Breast epithelium (tissue), 4 donors: ENCODE measurements around the gene PTTG1IP. TPM values are rescaled to one million over a fixed set of nuclear protein-coding genes. Genes with fewer than 3 reads are reported as not detected.

Experiments
- DNase-seq, 2 donors: peaks; one replicate each; pipeline ENCODE4 v3.0.0-alpha.2; 2019; ENCODE audit warnings: low spot score in 2 of 2
- H3K27ac ChIP-seq, 2 donors: fragments of 200-600 bp; sonication (generic) in 1 of 2; one replicate each; pipeline ENCODE4 v1.5.1; 2016 to 2019; ENCODE audit warnings: mild to moderate bottlenecking in 1 of 2
- H3K27me3 ChIP-seq, 2 donors: fragments of 200-600 bp; sonication (generic) in 1 of 2; one replicate each; pipeline versions ENCODE4 v1.5.1 to v1.6.0; 2017 to 2019; ENCODE audit warnings: control low read depth in 1 of 2, mild to moderate bottlenecking in 1 of 2
- H3K36me3 ChIP-seq: fragments of 200-600 bp; one replicate; pipeline ENCODE4 v1.5.1; 2019
- H3K4me1 ChIP-seq, 2 donors: fragments of 200-600 bp; sonication (generic); one replicate each; pipeline ENCODE4 v1.5.1; 2016 to 2019; ENCODE audit warnings: control low read depth in 1 of 2
- H3K4me3 ChIP-seq, 3 donors: fragments of 200-600 bp; sonication (generic); 1 replicate in 2 of 3; 2 replicates in 1 of 3; pipeline ENCODE4 v1.5.1; 2016 to 2019; ENCODE audit warnings: mild to moderate bottlenecking in 3 of 3, moderate library complexity in 2 of 3
- H3K9me3 ChIP-seq, 2 donors: fragments of 200-600 bp; sonication (generic) in 1 of 2; one replicate each; pipeline ENCODE4 v1.5.1; 2016 to 2019; ENCODE audit warnings: control low read depth in 1 of 2
- CTCF ChIP-seq, 3 donors: fragments of 450-650 bp; IDR thresholded peaks; one replicate each; pipeline ENCODE4 v1.5.1; 2016 to 2017; ENCODE audit warnings: antibody characterized with exemption in 3 of 3, mild to moderate bottlenecking in 3 of 3, moderate library complexity in 3 of 3
- POLR2A ChIP-seq: fragments of 450-650 bp; IDR thresholded peaks from one replicate; pipeline ENCODE4 v1.6.1; 2016; ENCODE audit warnings: antibody characterized with exemption, mild to moderate bottlenecking, moderate library complexity
- POLR2AphosphoS5 ChIP-seq, 3 donors: sonication (generic); formaldehyde crosslinking; IDR thresholded peaks; one replicate each; pipeline ENCODE4 v1.6.1; 2017; ENCODE audit warnings: antibody characterized with exemption in 3 of 3
- intact Hi-C: fragments of 100-400 bp; cut with DNase I; formaldehyde crosslinking; loops from one replicate; pipeline ENCODE4 v1.15.1; 2023; ENCODE audit warnings: low total_unique reads
- total RNA-seq, 3 donors: library from RNA; depleted of rRNA; stranded (reverse); fragments of >200 nt; gene quantifications; one replicate each; pipeline ENCODE4 v1.1.0, GENCODE V29; 2016

PTTG1IP gene
- total RNA-seq, 3 donors from 2014 or later = 187 to 351 (median 272) TPM

DNA sequence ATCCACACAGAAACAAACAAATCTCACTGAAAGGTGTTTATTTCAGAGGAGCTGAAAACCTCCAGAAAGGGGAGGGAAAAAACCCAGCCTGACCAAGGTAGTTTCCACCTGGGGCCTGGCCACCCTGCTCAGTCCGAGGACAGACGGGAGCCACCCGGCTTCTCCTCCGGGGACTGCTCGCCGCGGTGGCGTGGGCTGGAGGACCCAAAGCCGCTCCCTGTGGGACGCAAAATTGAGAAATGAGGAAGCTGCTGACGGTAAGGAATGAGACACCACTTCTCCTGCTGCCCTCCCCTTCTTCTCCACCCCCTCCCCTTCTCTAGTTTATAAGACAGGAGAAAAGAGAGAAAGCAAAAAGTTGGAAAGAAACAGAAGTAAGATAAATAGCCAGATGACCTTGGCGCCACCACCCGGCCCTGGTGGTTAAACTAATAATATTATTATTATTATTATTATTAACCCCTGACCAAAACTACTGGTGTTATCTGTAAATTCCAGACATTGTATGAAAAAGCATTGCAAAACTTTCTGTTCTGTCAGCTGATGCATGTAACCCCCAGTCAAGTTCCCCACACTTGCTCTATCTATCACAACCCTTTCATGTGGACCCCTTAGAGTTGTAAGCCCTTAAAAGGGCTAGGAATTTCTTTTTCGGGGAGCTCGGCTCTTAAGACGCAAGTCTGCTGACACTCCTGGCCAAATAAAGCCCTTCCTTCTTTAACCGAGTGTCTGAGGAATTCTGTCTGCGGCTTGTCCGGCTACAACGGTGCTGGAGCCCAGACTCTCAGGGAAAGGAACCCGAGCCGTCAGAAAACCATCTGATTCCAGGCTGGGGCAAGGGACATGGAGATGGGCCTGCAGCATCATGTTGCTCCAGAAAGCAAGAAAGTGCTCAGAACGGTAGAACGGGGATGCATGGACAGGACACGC lies 34.7 kb upstream of the PTTG1IP start:
- peaks cover 0 to 8% of the 10 kb centered on the region in 2 donors for H3K4me1 ChIP-seq
- no peak for DNase-seq
- intact Hi-C loops = no loop called here

DNA sequence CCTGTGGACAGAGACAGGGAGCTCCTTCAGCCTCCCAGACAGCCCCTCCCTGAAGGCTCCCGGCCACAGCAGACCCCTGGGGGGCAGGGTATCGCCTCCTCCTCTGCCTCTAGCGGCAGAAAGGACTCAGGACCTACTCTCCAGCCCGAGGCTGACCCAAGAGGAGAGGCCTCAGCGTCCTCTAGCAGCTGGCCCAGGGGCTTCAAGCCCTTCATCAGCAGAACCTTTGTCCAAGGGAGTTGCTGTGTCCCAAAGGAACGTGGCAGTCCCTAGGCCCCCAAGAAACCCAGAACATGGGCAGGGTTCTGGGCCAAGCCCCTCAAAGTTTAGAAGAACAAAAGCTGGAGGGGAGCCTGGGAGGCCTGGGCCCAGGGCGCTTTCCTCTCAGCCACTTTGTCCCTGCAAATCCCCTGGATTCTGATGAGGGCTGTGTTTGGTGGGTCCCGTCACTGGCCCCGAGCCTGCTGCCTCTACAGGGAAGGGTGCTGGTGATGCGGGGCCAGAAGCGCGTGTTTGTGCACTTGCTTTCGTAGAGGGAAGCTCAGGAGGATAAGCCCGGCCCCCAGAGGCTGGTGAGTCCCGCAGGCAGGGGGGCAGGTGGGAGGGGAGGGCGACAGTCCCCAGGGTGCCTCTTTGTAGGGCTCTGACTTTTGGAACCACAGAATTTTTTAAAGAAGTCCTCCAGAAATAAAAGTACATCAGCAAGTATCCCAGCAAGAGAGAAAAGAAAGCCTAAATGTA lies 33.9 kb upstream of the PTTG1IP start:
- peak overlapping the region in 2 of 3 donors; percentile 19 to 27 for H3K4me3 ChIP-seq
- H3K27me3 ChIP-seq = no peaks in the 10 kb centered on the region
- no peak for DNase-seq
- intact Hi-C loops = no loop called here
- peaks cover 0 to 8% of the 10 kb centered on the region in 2 donors for H3K4me1 ChIP-seq
- no peaks in the 10 kb centered on the region for H3K36me3 ChIP-seq
- H3K27ac ChIP-seq = no peak overlapping the region
- TF ChIP-seq POLR2AphosphoS5 (IDR thresholded peaks at IDR 0.05) = no peak
- no peak for TF ChIP-seq POLR2A
- H3K9me3 ChIP-seq = no peaks in the 10 kb centered on the region

More for the DNA sequence above, 34.7 kb upstream of the PTTG1IP start:
- no peaks in the 10 kb centered on the region for H3K27me3 ChIP-seq
- no peaks in the 10 kb centered on the region for H3K36me3 ChIP-seq
- no peaks in the 10 kb centered on the region for H3K9me3 ChIP-seq
- peak overlapping the region in 2 of 3 donors; percentile 19 to 27 for H3K4me3 ChIP-seq
- no peak overlapping the region for H3K27ac ChIP-seq
- TF ChIP-seq POLR2A = no peak
- no peak for TF ChIP-seq CTCF (IDR thresholded peaks at IDR 0.05)
- TF ChIP-seq POLR2AphosphoS5 (IDR thresholded peaks at IDR 0.05) = no peak

GRCh38 chr21:44905728-44906090 lies 32.2 kb upstream of the PTTG1IP start:
- Histone ChIP-seq H3K9me3 (no peaks in the 10 kb centered on the region), H3K27ac (no peak overlapping the region), H3K4me3 (no peak overlapping the region), H3K4me1 (peaks cover 0 to 1% of the 10 kb centered on the region in 2 donors), H3K36me3 (no peaks in the 10 kb centered on the region), H3K27me3 (no peaks in the 10 kb centered on the region)
- DNase-seq = no peak
- intact Hi-C loops = no loop called here
- no peak for TF ChIP-seq POLR2AphosphoS5 (IDR thresholded peaks at IDR 0.05)
- no peak for TF ChIP-seq CTCF (IDR thresholded peaks at IDR 0.05)
- TF ChIP-seq POLR2A = no peak

GRCh38 chr21:44905016-44905727 lies 31.7 kb upstream of the PTTG1IP start:
- Histone ChIP-seq H3K36me3 (no peaks in the 10 kb centered on the region), H3K4me3 (no peak overlapping the region), H3K4me1 (no peaks in the 10 kb centered on the region), H3K27ac (no peak overlapping the region), H3K27me3 (no peaks in the 10 kb centered on the region), H3K9me3 (no peaks in the 10 kb centered on the region)
- intact Hi-C loops = no loop called here
- TF ChIP-seq CTCF (IDR thresholded peaks at IDR 0.05) = no peak
- TF ChIP-seq POLR2AphosphoS5 (IDR thresholded peaks at IDR 0.05) = no peak
- TF ChIP-seq POLR2A = no peak
- DNase-seq = no peak

- no peaks in the 10 kb centered on the region for H3K36me3 ChIP-seq
- no peaks in the 10 kb centered on the region for H3K4me1 ChIP-seq
- H3K4me3 ChIP-seq = no peak overlapping the region
- no peak overlapping the region for H3K27ac ChIP-seq
- intact Hi-C loops = no loop called here
- DNase-seq = no peak
- TF ChIP-seq POLR2A (no peak), CTCF (IDR thresholded peaks at IDR 0.05) (no peak), POLR2AphosphoS5 (IDR thresholded peaks at IDR 0.05) (no peak)
- no peaks in the 10 kb centered on the region for H3K27me3 ChIP-seq
- no peaks in the 10 kb centered on the region for H3K9me3 ChIP-seq
Measured at GRCh38 chr21:44904141-44904923, 30.8 kb upstream of the PTTG1IP start.
